ENCODE results near the gene CHMP5. TPM values are rescaled to one million over a fixed set of nuclear protein-coding genes. Genes with fewer than 3 reads are reported as not detected.

The CHMP5 gene
- total RNA-seq, 1 experiment from 2014 or later: 47.6 TPM

DNA sequence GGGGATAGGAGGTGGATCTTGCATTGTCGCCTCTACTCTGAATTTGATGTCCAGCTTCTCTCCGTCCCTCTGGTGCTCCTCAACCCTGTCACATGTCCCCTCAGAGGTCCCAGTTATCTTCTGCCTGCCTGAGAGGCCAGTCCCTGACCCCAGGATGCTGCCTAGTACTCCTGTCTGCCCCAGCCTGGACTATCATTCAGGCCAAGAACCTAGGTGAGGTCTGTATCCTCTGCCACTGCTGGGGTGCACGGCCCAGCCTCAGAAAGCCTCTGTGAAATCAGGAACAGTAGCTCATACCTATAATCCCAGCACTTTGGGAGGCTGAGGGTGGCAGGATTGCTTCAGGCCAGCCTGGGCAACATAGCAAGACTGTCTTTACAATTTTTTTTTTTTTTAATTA is 16.2 kb upstream of the CHMP5 start:
- H3K27me3 ChIP-seq (ENCODE audit: insufficient read depth, low read length): no peaks in the 10 kb centered on the region
- no peak overlapping the region for H3K56ac ChIP-seq (ENCODE audit: insufficient read length, low read depth, low read length)
- H3K79me2 ChIP-seq (ENCODE audit: insufficient read depth, low read length): no peaks in the 10 kb centered on the region; the same call in 1 of the 2 replicates
- TF ChIP-seq, protein P1, sequence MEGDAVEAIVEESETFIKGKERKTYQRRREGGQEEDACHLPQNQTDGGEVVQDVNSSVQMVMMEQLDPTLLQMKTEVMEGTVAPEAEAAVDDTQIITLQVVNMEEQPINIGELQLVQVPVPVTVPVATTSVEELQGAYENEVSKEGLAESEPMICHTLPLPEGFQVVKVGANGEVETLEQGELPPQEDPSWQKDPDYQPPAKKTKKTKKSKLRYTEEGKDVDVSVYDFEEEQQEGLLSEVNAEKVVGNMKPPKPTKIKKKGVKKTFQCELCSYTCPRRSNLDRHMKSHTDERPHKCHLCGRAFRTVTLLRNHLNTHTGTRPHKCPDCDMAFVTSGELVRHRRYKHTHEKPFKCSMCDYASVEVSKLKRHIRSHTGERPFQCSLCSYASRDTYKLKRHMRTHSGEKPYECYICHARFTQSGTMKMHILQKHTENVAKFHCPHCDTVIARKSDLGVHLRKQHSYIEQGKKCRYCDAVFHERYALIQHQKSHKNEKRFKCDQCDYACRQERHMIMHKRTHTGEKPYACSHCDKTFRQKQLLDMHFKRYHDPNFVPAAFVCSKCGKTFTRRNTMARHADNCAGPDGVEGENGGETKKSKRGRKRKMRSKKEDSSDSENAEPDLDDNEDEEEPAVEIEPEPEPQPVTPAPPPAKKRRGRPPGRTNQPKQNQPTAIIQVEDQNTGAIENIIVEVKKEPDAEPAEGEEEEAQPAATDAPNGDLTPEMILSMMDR (conservative IDR thresholded peaks at IDR 0.05): no peak
- H2AK5ac ChIP-seq (ENCODE audit: insufficient read length, low read length): no peak overlapping the region
- no peaks in the 10 kb centered on the region for H3K9me3 ChIP-seq (ENCODE audit: control insufficient read depth, low read depth, low read length)
- no CpG with 5 or more reads among the region's 3 CpGs for WGBS (ENCODE audit: extremely low coverage, insufficient read length, low lambda C conversion rate)
- no peak overlapping the region for H4K91ac ChIP-seq (ENCODE audit: insufficient read length, low read depth, low read length)
- no peak for DNase-seq
- no peak overlapping the region for H3K27ac ChIP-seq (ENCODE audit: insufficient read length, low read depth, low read length)
- Mint-ChIP-seq H3K4me3 (no peak overlapping the region), H3K9me3 (no peaks in the 10 kb centered on the region; a peak in 1 of 5 replicates), H3K4me1 (no peaks in the 10 kb centered on the region), H3K27me3 (ENCODE audit: low read depth) (no peaks in the 10 kb centered on the region; the same call in 1 of the 2 replicates), H3K36me3 (ENCODE audit: insufficient read depth in 1 of 3, low read depth in 3 of 3) (peaks cover 10 to 32% (median 10%) of the 10 kb centered on the region in 3 experiments; a peak in 5 of 7 replicates), H3K27ac (no peak overlapping the region)
- no peak overlapping the region for H3T11ph ChIP-seq (ENCODE audit: low read length)
- no peak overlapping the region for H2BK20ac ChIP-seq (ENCODE audit: low read depth, low read length, poor library complexity, severe bottlenecking)
- H2BK5ac ChIP-seq (ENCODE audit: insufficient read length, low read length): no peak overlapping the region
- H3K23me2 ChIP-seq (ENCODE audit: insufficient read length, low read depth, low read length, poor library complexity, severe bottlenecking): no peaks in the 10 kb centered on the region
- no peak overlapping the region for H2BK120ac ChIP-seq (ENCODE audit: low read depth, low read length, poor library complexity, severe bottlenecking)
- no peak overlapping the region for H3K14ac ChIP-seq (ENCODE audit: insufficient read depth, low read length)
- no peaks in the 10 kb centered on the region for H3K4me1 ChIP-seq (ENCODE audit: insufficient read depth, low read length)
- H3K79me1 ChIP-seq (ENCODE audit: insufficient read depth, low read depth, low read length, poor library complexity, severe bottlenecking): no peaks in the 10 kb centered on the region
- no peak overlapping the region for H2BK12ac ChIP-seq (ENCODE audit: insufficient read length, low read depth, low read length)
- H4K20me1 ChIP-seq (ENCODE audit: control insufficient read depth, insufficient read depth, insufficient read length): no peaks in the 10 kb centered on the region
- no peak overlapping the region for H3K9ac ChIP-seq (ENCODE audit: extremely low read depth, insufficient read length, low read length)
- no peak overlapping the region for H3K23ac ChIP-seq (ENCODE audit: insufficient read length, low read depth, low read length)
- no peak overlapping the region for H2BK15ac ChIP-seq (ENCODE audit: low read depth, low read length)
- no peak overlapping the region for H2AFZ ChIP-seq (ENCODE audit: low read length)
- H4K5ac ChIP-seq (ENCODE audit: insufficient read length, low read depth, low read length): no peak overlapping the region
- H3K18ac ChIP-seq (ENCODE audit: insufficient read length, low read depth, low read length): no peak overlapping the region
- no peak overlapping the region for H3K4ac ChIP-seq (ENCODE audit: low read depth, low read length)
- no peak overlapping the region for H3K4me2 ChIP-seq (ENCODE audit: insufficient read depth, insufficient read length, low read length)
- no peak overlapping the region for H4K8ac ChIP-seq (replicated peaks; ENCODE audit: insufficient read length, low read depth, low read length)

All from H9 (cell line).